Epidermal melanocyte (primary cell): Measurements from ENCODE around the gene CHCHD3.
"Not testable (repeated sequence)": the region's sequence is repeated elsewhere in the genome, so short reads cannot be mapped to it uniquely, and the experiment has no call there.

Experiments used
- DNase-seq: peaks from one replicate; pipeline ENCODE4 v3.0.0; 2011; ENCODE audit warnings: low spot score; ENCODE audit not compliant: insufficient read length

The CHCHD3 gene

GRCh38 chr7:132904209-132904608, 177.7 kb downstream of the CHCHD3 start:
- no peak for DNase-seq

GRCh38 chr7:132902294-132902693, 179.6 kb downstream of the CHCHD3 start:
- not testable (repeated sequence) for DNase-seq

- no peak for DNase-seq
Observed at GRCh38 chr7:132901241-132901640, 180.6 kb downstream of the CHCHD3 start.

GRCh38 chr7:132899833-132900232, 182.1 kb downstream of the CHCHD3 start:
- no peak for DNase-seq

GRCh38 chr7:132898641-132899175, 183.2 kb downstream of the CHCHD3 start:
- not testable (repeated sequence) for DNase-seq

- DNase-seq = no peak
Observed at GRCh38 chr7:132897093-132897687, 184.7 kb downstream of the CHCHD3 start.

- no peak for DNase-seq
Observed at GRCh38 chr7:132895231-132895630, 186.7 kb downstream of the CHCHD3 start.

- DNase-seq = no peak
Observed at GRCh38 chr7:132893560-132893959, 188.3 kb downstream of the CHCHD3 start.

- not testable (repeated sequence) for DNase-seq
Observed at GRCh38 chr7:132892744-132893143, 189.1 kb downstream of the CHCHD3 start.

- DNase-seq = no peak
Observed at GRCh38 chr7:132891554-132891953, 190.3 kb downstream of the CHCHD3 start.

GRCh38 chr7:132882714-132883428, 199.0 kb downstream of the CHCHD3 start:
- no peak for DNase-seq

- no peak for DNase-seq
Observed at GRCh38 chr7:132881317-132881716, 200.6 kb downstream of the CHCHD3 start.

GRCh38 chr7:132879579-132879978, 202.3 kb downstream of the CHCHD3 start:
- DNase-seq = no peak

- no peak for DNase-seq
Observed at GRCh38 chr7:132878204-132878919, 203.5 kb downstream of the CHCHD3 start.

GRCh38 chr7:132877573-132877972, 204.3 kb downstream of the CHCHD3 start:
- no peak for DNase-seq

- peak; percentile 32 for DNase-seq
Observed at GRCh38 chr7:132876576-132876975, 205.3 kb downstream of the CHCHD3 start.

GRCh38 chr7:132872034-132872433, 209.9 kb downstream of the CHCHD3 start:
- no peak for DNase-seq

- DNase-seq = no peak
Observed at GRCh38 chr7:132871419-132871818, 210.5 kb downstream of the CHCHD3 start.

GRCh38 chr7:132869166-132869861, 212.6 kb downstream of the CHCHD3 start:
- no peak for DNase-seq

GRCh38 chr7:132866551-132866950, 215.3 kb downstream of the CHCHD3 start:
- DNase-seq = no peak

- DNase-seq = no peak
Observed at GRCh38 chr7:132866144-132866531, 215.8 kb downstream of the CHCHD3 start.
